HepG2 (cell line): Measurements from ENCODE around the gene COL18A1. TPM values are rescaled to one million over a fixed set of nuclear protein-coding genes. Genes with fewer than 3 reads are reported as not detected.
A peak's percentile ranks its signal among the peaks of the same experiment; 100 is the strongest.

Source experiments
- ATAC-seq: fragments of 200-7000 bp; cut with Tn5 transposase; 3 replicates; pipeline ENCODE4 v1.9.1; 2020; ENCODE audit warnings: mild to moderate bottlenecking, moderate library complexity
- BruUV-seq: library from RNA; stranded (reverse); fragments of 400-500 nt; replicated peaks from 2 replicates; lab custom pipeline; 2021; lab: Mats Ljungman, UMichigan
- CTCF ChIA-PET: fragments of 300-600 bp; formaldehyde crosslinking; extraction: SDS; loops from one replicate; lab custom pipeline; 2021; ENCODE audit warnings: low total read pairs, inconsistent platforms, low intra/inter-chr PET ratio; lab: Yijun Ruan, JAX
- POLR2A ChIA-PET: fragments of 350-600 bp; sonication (Branson Sonifier 250); formaldehyde crosslinking; loops from one replicate; lab custom pipeline; 2020; ENCODE audit warnings: antibody characterized with exemption, inconsistent platforms; lab: Yijun Ruan, JAX
- DNase-seq: peaks from one replicate; pipeline ENCODE4 v3.0.0-alpha.2; 2015; ENCODE audit warnings: low spot score
- FAIRE-seq: peaks from 3 replicates; lab custom pipeline; 2011; peaks lifted over from hg19 to GRCh38; lab: Jason Lieb, UNC
- H2AFZ ChIP-seq: one replicate; pipeline ENCODE4 v1.6.1; 2011; ENCODE audit warnings: low read length, inconsistent platforms
- H3K27ac ChIP-seq: fragments of 300-600 bp; 3 replicates; pipeline ENCODE4 v1.8.0; 2011; ENCODE audit warnings: mixed run types, mild to moderate bottlenecking, mixed read lengths, low read length, inconsistent platforms; ENCODE audit not compliant: insufficient read depth; ENCODE audit errors: extremely low read length
- H3K27me3 ChIP-seq, 2 experiments: fragments of 200-600 bp in 1 of 2; 2 replicates in 1 of 2; 3 replicates in 1 of 2; pipeline versions ENCODE4 v1.6.0 to v1.8.0; 2011; ENCODE audit warnings: low read length in 2 of 2, mild to moderate bottlenecking in 2 of 2, moderate library complexity in 2 of 2, inconsistent platforms in 1 of 2; ENCODE audit not compliant: insufficient read depth in 2 of 2, control insufficient read depth in 1 of 2
- H3K36me3 ChIP-seq, 2 experiments: fragments of 200-600 bp in 1 of 2; replicated peaks in 1 of 2; 2 replicates in 1 of 2; 3 replicates in 1 of 2; pipeline versions ENCODE4 v1.5.1 to v1.8.0; 2011; ENCODE audit warnings: low read length in 2 of 2, inconsistent platforms in 1 of 2; ENCODE audit not compliant: insufficient read depth in 2 of 2, control insufficient read depth in 1 of 2
- H3K4me1 ChIP-seq: 2 replicates; pipeline ENCODE4 v1.5.1; 2012; ENCODE audit warnings: low read length, inconsistent platforms; ENCODE audit not compliant: insufficient read depth
- H3K4me2 ChIP-seq: 2 replicates; pipeline ENCODE4 v1.6.0; 2011; ENCODE audit warnings: low read depth, low read length, inconsistent platforms
- H3K4me3 ChIP-seq, 3 experiments: fragments of 200-600 bp in 1 of 3; sonication (generic), shearing (Covaris generic) in 1 of 3; replicated peaks in 1 of 3; 2 replicates each; pipeline ENCODE4 v1.5.1; 2011 to 2016; ENCODE audit warnings: low read length in 3 of 3, inconsistent platforms in 2 of 3, low read depth in 2 of 3, mild to moderate bottlenecking in 2 of 3, control low read depth in 1 of 3, mixed read lengths in 1 of 3; ENCODE audit not compliant: insufficient read depth in 1 of 3
- H3K79me2 ChIP-seq: one replicate; pipeline ENCODE4 v1.6.1; 2011; ENCODE audit warnings: low read length, inconsistent platforms; ENCODE audit not compliant: insufficient read depth
- H3K9ac ChIP-seq: 2 replicates; pipeline ENCODE4 v1.6.0; 2011; ENCODE audit warnings: mild to moderate bottlenecking, low read depth, low read length, inconsistent platforms; ENCODE audit not compliant: insufficient read depth
- H3K9me3 ChIP-seq: 2 replicates; pipeline ENCODE4 v1.5.1; 2012; ENCODE audit warnings: mild to moderate bottlenecking, low read length
- H4K20me1 ChIP-seq: 2 replicates; pipeline ENCODE4 v1.6.0; 2011; ENCODE audit warnings: inconsistent platforms, mild to moderate bottlenecking, low read length, moderate library complexity; ENCODE audit not compliant: insufficient read depth
- AGO2 ChIP-seq: fragments of 200-400 bp; formaldehyde crosslinking; optimal IDR thresholded peaks from 2 replicates; pipeline ENCODE3; 2017; ENCODE audit warnings: mild to moderate bottlenecking, low read depth, low read length, moderate library complexity
- BHLHE40 ChIP-seq: IDR thresholded peaks from 2 replicates; pipeline ENCODE4 v1.6.1; 2011; ENCODE audit warnings: low read length, improper control_type of control experiment
- FOXA1 ChIP-seq, 2 experiments: fragments of 450-650 bp in 1 of 2; sonication (generic) in 1 of 2; formaldehyde crosslinking in 1 of 2; IDR thresholded peaks; 2 replicates each; pipeline versions ENCODE4 v1.4.0 to v1.6.1; 2016 to 2020; ENCODE audit warnings: missing genetic modification reagents in 1 of 2
- HNRNPL ChIP-seq: fragments of 200-400 bp; formaldehyde crosslinking; IDR thresholded peaks from 2 replicates; pipeline ENCODE4 v1.6.1; 2017; ENCODE audit warnings: mild to moderate bottlenecking, low read depth, low read length
- ZNF317 ChIP-seq: sonication (generic); formaldehyde crosslinking; IDR thresholded peaks from 2 replicates; pipeline ENCODE4 v1.5.0; 2020; ENCODE audit warnings: mild to moderate bottlenecking, missing genetic modification reagents
- ZNF530 ChIP-seq: sonication (generic); formaldehyde crosslinking; IDR thresholded peaks from 2 replicates; pipeline ENCODE4 v1.5.0; 2020; ENCODE audit warnings: low read depth, mild to moderate bottlenecking, missing genetic modification reagents
- WGBS: methylation state at CpG from one replicate; pipeline ENCODE4 v1.1.6; 2017; ENCODE audit warnings: low lambda C conversion rate; 5-methylcytosine and 5-hydroxymethylcytosine counted together
- in situ Hi-C: cut with HindIII; loops from 2 replicates; pipeline ENCODE4 v1.10.0; 2017; ENCODE audit warnings: low pct_unique_long_range_greater_than_20kb; ENCODE audit not compliant: extremely low pct_ligation_motif_present
- intact Hi-C: fragments of 100-400 bp; cut with micrococcal nuclease; formaldehyde crosslinking; loops from one replicate; pipeline ENCODE4 v1.10.0; 2022; ENCODE audit not compliant: unreplicated experiment
- polyA plus RNA-seq, 8 experiments: library from polyadenylated mRNA; depleted of rRNA in 3 of 8; stranded (reverse) in 7 of 8; unstranded in 1 of 8; fragments of >200 nt; fragmentation: Illumina TruSeq in 4 of 8; extraction: Trizol in 4 of 8; gene quantifications; 2 replicates each; pipeline versions ENCODE4 v1.2.1 to v1.2.3, GENCODE V29; 2011 to 2016; ENCODE audit warnings: low read depth in 4 of 8, missing spikeins in 1 of 8, mixed read lengths in 1 of 8; ENCODE audit not compliant: insufficient read depth in 1 of 8
- total RNA-seq, 5 experiments: library from RNA; depleted of rRNA; stranded (reverse); fragments of >200 nt; fragmentation: Illumina TruSeq; extraction: Trizol; gene quantifications; 2 replicates each; pipeline ENCODE4 v1.2.3, GENCODE V29; 2016; ENCODE audit warnings: low read depth in 1 of 5
- TF ChIP-seq, protein P1 (sequence below): sonication (generic); formaldehyde crosslinking; IDR thresholded peaks from 2 replicates; pipeline ENCODE4 v1.5.0; 2020; ENCODE audit warnings: mild to moderate bottlenecking, missing genetic modification reagents

Gene COL18A1
- total and polyA plus RNA-seq, 2 of the 13 experiments (the other 11 are each of a cell fraction or from before 2014, with no cell fraction given) = 79.0 to 102 TPM

- 100% methylated on average over 2 of the region's 30 CpGs for WGBS
- H3K79me2 ChIP-seq = peaks cover 43% of the 10 kb centered on the region
- CTCF ChIA-PET = no interaction called here
- H3K9ac ChIP-seq = no peak overlapping the region
- no peaks in the 10 kb centered on the region for H4K20me1 ChIP-seq
- no peak overlapping the region for H2AFZ ChIP-seq
- intact Hi-C loops (no loop called here), in situ Hi-C loops (no loop called here)
- H3K27me3 ChIP-seq = no peaks in the 10 kb centered on the region
- peaks cover 5 to 17% of the 10 kb centered on the region in 2 experiments; a peak in 3 of 5 replicates for H3K36me3 ChIP-seq
- TF ChIP-seq FOXA1 (IDR thresholded peaks at IDR 0.05) = no peak
- no peak for TF ChIP-seq FOXA1 (CRISPR knock-in tag; IDR thresholded peaks at IDR 0.05)
- TF ChIP-seq ZNF317 (CRISPR knock-in tag) = no peak
- no peak for TF ChIP-seq ZNF530 (CRISPR knock-in tag)
- TF ChIP-seq AGO2 = peak; percentile 15
- no peak for TF ChIP-seq BHLHE40
- peak; percentile 92 for TF ChIP-seq HNRNPL
- TF ChIP-seq, protein P1, sequence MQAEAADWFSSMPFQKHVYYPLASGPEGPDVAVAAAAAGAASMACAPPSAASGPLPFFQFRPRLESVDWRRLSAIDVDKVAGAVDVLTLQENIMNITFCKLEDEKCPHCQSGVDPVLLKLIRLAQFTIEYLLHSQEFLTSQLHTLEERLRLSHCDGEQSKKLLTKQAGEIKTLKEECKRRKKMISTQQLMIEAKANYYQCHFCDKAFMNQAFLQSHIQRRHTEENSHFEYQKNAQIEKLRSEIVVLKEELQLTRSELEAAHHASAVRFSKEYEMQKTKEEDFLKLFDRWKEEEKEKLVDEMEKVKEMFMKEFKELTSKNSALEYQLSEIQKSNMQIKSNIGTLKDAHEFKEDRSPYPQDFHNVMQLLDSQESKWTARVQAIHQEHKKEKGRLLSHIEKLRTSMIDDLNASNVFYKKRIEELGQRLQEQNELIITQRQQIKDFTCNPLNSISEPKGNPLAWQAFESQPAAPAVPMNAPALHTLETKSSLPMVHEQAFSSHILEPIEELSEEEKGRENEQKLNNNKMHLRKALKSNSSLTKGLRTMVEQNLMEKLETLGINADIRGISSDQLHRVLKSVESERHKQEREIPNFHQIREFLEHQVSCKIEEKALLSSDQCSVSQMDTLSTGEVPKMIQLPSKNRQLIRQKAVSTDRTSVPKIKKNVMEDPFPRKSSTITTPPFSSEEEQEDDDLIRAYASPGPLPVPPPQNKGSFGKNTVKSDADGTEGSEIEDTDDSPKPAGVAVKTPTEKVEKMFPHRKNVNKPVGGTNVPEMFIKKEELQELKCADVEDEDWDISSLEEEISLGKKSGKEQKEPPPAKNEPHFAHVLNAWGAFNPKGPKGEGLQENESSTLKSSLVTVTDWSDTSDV = no peak
- no TSS peak for BruUV-seq
- H3K4me2 ChIP-seq = no peak overlapping the region
- ATAC-seq (peak; percentile 11), FAIRE-seq (no peak), DNase-seq (no peak)
- H3K4me1 ChIP-seq = peaks cover 65% of the 10 kb centered on the region
- H3K4me3 ChIP-seq = no peak overlapping the region
- H3K9me3 ChIP-seq = peaks cover 15% of the 10 kb centered on the region
- POLR2A ChIA-PET = interaction anchor here (1.9 kb wide), 1 partner anchor 11 kb away, joined by 33 read pairs; no protein-coding TSS in a partner anchor
- H3K27ac ChIP-seq = peak overlapping the region; percentile 64
These were observed 53.6 kb downstream of the COL18A1 start for GRCh38 chr21:45458281-45459170.
